B cell (primary cell): ENCODE measurements around the gene PDE3B. TPM values are rescaled to one million over a fixed set of nuclear protein-coding genes. Genes with fewer than 3 reads are reported as not detected.

Source experiments
- ATAC-seq: fragments of 200-7000 bp; cut with Tn5 transposase; one replicate; pipeline ENCODE4 v1.10.0; 2021; ENCODE audit warnings: low read depth, mild to moderate bottlenecking, moderate number of reproducible peaks, moderate library complexity
- CTCF ChIA-PET: fragments of 350-600 bp; sonication (Branson Sonifier 250); formaldehyde crosslinking; loops from one replicate; lab custom pipeline; 2021; ENCODE audit warnings: antibody characterized with exemption, inconsistent platforms; lab: Charles Lee
- POLR2A ChIA-PET: fragments of 350-600 bp; sonication (Branson Sonifier 250); formaldehyde crosslinking; loops from one replicate; lab custom pipeline; 2021; ENCODE audit warnings: antibody characterized with exemption; lab: Charles Lee
- DNase-seq: peaks from one replicate; pipeline ENCODE4 v3.0.0; 2013
- H2AFZ ChIP-seq: 2 replicates; pipeline ENCODE4 v1.6.1; 2012; ENCODE audit warnings: mild to moderate bottlenecking, low read depth, low read length; ENCODE audit not compliant: insufficient read depth, poor library complexity, severe bottlenecking
- H3K27ac ChIP-seq, 2 donors: 1 replicate in 1 of 2; 2 replicates in 1 of 2; pipeline ENCODE4 v1.5.1; 2012 to 2013; ENCODE audit warnings: low read length in 2 of 2, mild to moderate bottlenecking in 2 of 2, moderate library complexity in 1 of 2
- H3K27me3 ChIP-seq, 4 experiments: fragments of 200-600 bp in 1 of 4; sonication (generic) in 1 of 4; replicated peaks in 1 of 4; 1 replicate in 2 of 4; 2 replicates in 2 of 4; pipeline versions ENCODE4 v1.6.1 to v1.7.0; 2013 to 2016; ENCODE audit warnings: low read length in 3 of 4, mild to moderate bottlenecking in 2 of 4, mixed read lengths in 1 of 4, moderate library complexity in 1 of 4; ENCODE audit not compliant: insufficient read depth in 4 of 4, control insufficient read depth in 3 of 4; ENCODE audit errors: control extremely low read depth in 1 of 4
- H3K36me3 ChIP-seq, 2 experiments: replicated peaks in 1 of 2; 1 replicate in 1 of 2; 2 replicates in 1 of 2; pipeline versions ENCODE4 v1.6.1 to v1.7.1; 2013; ENCODE audit warnings: low read length in 1 of 2; ENCODE audit not compliant: insufficient read depth in 2 of 2, control insufficient read depth in 1 of 2; ENCODE audit errors: control extremely low read depth in 1 of 2, extremely low read depth in 1 of 2
- H3K4me1 ChIP-seq, 2 donors: fragments of 200-600 bp in 1 of 2; sonication (generic) in 1 of 2; 1 replicate in 1 of 2; 2 replicates in 1 of 2; pipeline versions ENCODE4 v1.5.1 to v1.6.1; 2013 to 2017; ENCODE audit warnings: low read length in 2 of 2; ENCODE audit not compliant: control insufficient read depth in 2 of 2, insufficient read depth in 2 of 2
- H3K4me2 ChIP-seq: replicated peaks from 2 replicates; pipeline ENCODE3; 2012; ENCODE audit warnings: mild to moderate bottlenecking, low read depth, low read length; ENCODE audit not compliant: poor library complexity, severe bottlenecking
- H3K4me3 ChIP-seq, 5 experiments: fragments of 200-600 bp in 1 of 5; sonication (generic) in 1 of 5; 1 replicate in 3 of 5; 2 replicates in 2 of 5; pipeline versions ENCODE4 v1.5.1 to v1.7.0; 2011 to 2016; ENCODE audit warnings: low read length in 4 of 5, mild to moderate bottlenecking in 4 of 5, low read depth in 2 of 5, control low read depth in 1 of 5, moderate library complexity in 1 of 5; ENCODE audit not compliant: insufficient read depth in 1 of 5; ENCODE audit errors: control extremely low read depth in 1 of 5, extremely low read depth in 1 of 5
- H3K79me2 ChIP-seq: fragments of 200-600 bp; sonication (generic); one replicate; pipeline ENCODE4 v1.6.0; 2016; ENCODE audit warnings: low read length; ENCODE audit not compliant: control insufficient read depth, insufficient read depth
- H3K9ac ChIP-seq: fragments of 200-600 bp; sonication (generic); 2 replicates; pipeline ENCODE4 v1.6.1; 2017; ENCODE audit warnings: mild to moderate bottlenecking, low read length, moderate library complexity
- H3K9me3 ChIP-seq, 3 donors: one replicate each; pipeline versions ENCODE4 v1.6.1 to v1.7.1; 2013; ENCODE audit warnings: low read length in 2 of 3; ENCODE audit not compliant: control insufficient read depth in 2 of 3, insufficient read depth in 1 of 3; ENCODE audit errors: control extremely low read depth in 1 of 3
- H4K20me1 ChIP-seq: 2 replicates; pipeline ENCODE4 v1.6.0; 2012; ENCODE audit warnings: mild to moderate bottlenecking, low read length; ENCODE audit not compliant: insufficient read depth, control insufficient read depth, poor library complexity, severe bottlenecking
- H3K27ac Mint-ChIP-seq: one replicate; pipeline ENCODE4 v1.8.0; 2021; ENCODE audit warnings: mixed read lengths
- H3K27me3 Mint-ChIP-seq: one replicate; pipeline ENCODE4 v1.8.0; 2021; ENCODE audit warnings: mixed read lengths
- H3K4me1 Mint-ChIP-seq: one replicate; pipeline ENCODE4 v1.8.0; 2021; ENCODE audit warnings: mixed read lengths
- H3K4me3 Mint-ChIP-seq: one replicate; pipeline ENCODE4 v1.8.0; 2021; ENCODE audit warnings: mixed read lengths
- H3K9me3 Mint-ChIP-seq: one replicate; pipeline ENCODE4 v1.8.0; 2022; ENCODE audit warnings: mixed read lengths; ENCODE audit not compliant: insufficient read depth
- CTCF ChIP-seq: fragments of 200-600 bp; IDR thresholded peaks from one replicate; pipeline ENCODE4 v1.8.0; 2022; ENCODE audit warnings: antibody characterized with exemption, mild to moderate bottlenecking
- EZH2 ChIP-seq: IDR thresholded peaks from 2 replicates; pipeline ENCODE4 v1.6.1; 2012; ENCODE audit warnings: borderline replicate concordance, low read depth, mild to moderate bottlenecking, moderate library complexity, low read length; ENCODE audit not compliant: insufficient read depth, poor library complexity, severe bottlenecking
- WGBS: methylation state at CpG from one replicate; pipeline ENCODE4 v1.1.5; 2013; ENCODE audit warnings: missing lambda C conversion rate; ENCODE audit not compliant: insufficient coverage; 5-methylcytosine and 5-hydroxymethylcytosine counted together
- intact Hi-C: fragments of 100-400 bp; cut with micrococcal nuclease; formaldehyde crosslinking; loops from one replicate; pipeline ENCODE4 v1.10.0; 2022
- polyA plus RNA-seq: library from polyadenylated mRNA; depleted of rRNA; stranded (reverse); fragments of >200 nt; gene quantifications from 2 replicates; pipeline ENCODE4 v1.2.3, GENCODE V29; 2012
- total RNA-seq, 2 donors: library from RNA; stranded (reverse); fragments of 120-200 nt in 1 of 2; gene quantifications; 1 replicate in 1 of 2; 2 replicates in 1 of 2; pipeline versions ENCODE4 v1.2.3 to v1.2.4, GENCODE V29; 2013 to 2022

The PDE3B gene
- total and polyA plus RNA-seq, 2 donors (not counting 1 experiment from before 2014, with no cell fraction given), result 1.0 to 60.7 TPM

- Histone ChIP-seq H3K4me1 (peaks cover 4 to 5% of the 10 kb centered on the region in 2 donors), H3K4me2 (peak overlapping the region; percentile 91), H3K9me3 (no peaks in the 10 kb centered on the region), H3K9ac (peak overlapping the region; percentile 81), H3K27ac (peak overlapping the region; percentile 78 to 83), H4K20me1 (no peaks in the 10 kb centered on the region), H3K4me3 (peak overlapping the region; percentile 82 to 91 (median 87)), H2AFZ (peak overlapping the region; percentile 96), H3K27me3 (no peaks in the 10 kb centered on the region), H3K79me2 (peaks cover 8% of the 10 kb centered on the region), H3K36me3 (no peaks in the 10 kb centered on the region)
- peak overlapping the region; percentile 97 for H3K27ac Mint-ChIP-seq
- ATAC-seq (peak; percentile 69), DNase-seq (peak; percentile 96)
- ChIA-PET POLR2A (interaction anchor here (0.8 to 2.2 kb wide), 11 partner anchors 13 to 1224 kb away, joined by 3 to 29 read pairs (median 4); partner anchors contain the start of genes COPB1 and PSMA1), CTCF (interaction anchor here (0.7 to 7.6 kb wide), 17 partner anchors 9 to 392 kb away, joined by 3 to 155 read pairs (median 4); partner anchors contain the start of genes COPB1, PDE3B and PSMA1)
- peak overlapping the region; percentile 99 for H3K4me3 Mint-ChIP-seq
- under 1% methylated on average over 67 of the region's 67 CpGs for WGBS
- peaks cover 32% of the 10 kb centered on the region for H3K4me1 Mint-ChIP-seq
- no peaks in the 10 kb centered on the region for H3K9me3 Mint-ChIP-seq
- intact Hi-C loops, result loop anchor here (1.0 to 5.0 kb wide), 8 partner anchors 14 to 1429 kb away; partner anchors contain the start of genes BTBD10, COPB1, PDE3B and PSMA1
- TF ChIP-seq EZH2 (no peak), CTCF (no peak)
- H3K27me3 Mint-ChIP-seq, result no peaks in the 10 kb centered on the region
Observed at GRCh38 chr11:14891143-14892035, 247.8 kb downstream of the PDE3B start.
